Astrocyte of the cerebellum (primary cell): ENCODE data around the gene MYCN.

Experiments
- DNase-seq: peaks from one replicate; pipeline ENCODE4 v3.0.0-alpha.2; 2011; ENCODE audit warnings: low read depth
- H3K4me3 ChIP-seq: 2 replicates; pipeline ENCODE4 v1.5.1; 2011; ENCODE audit warnings: mild to moderate bottlenecking, low read depth, low read length, moderate library complexity
- in situ Hi-C: cut with HindIII; loops from 2 replicates; pipeline ENCODE4 v1.10.0; 2017; ENCODE audit warnings: low sequenced_read_pairs
- TF ChIP-seq, protein P1 (sequence below): IDR thresholded peaks from 2 replicates; pipeline ENCODE4 v1.5.1; 2012; ENCODE audit warnings: low read length, low read depth, moderate library complexity, mild to moderate bottlenecking; ENCODE audit errors: missing control alignments

The MYCN gene

DNA sequence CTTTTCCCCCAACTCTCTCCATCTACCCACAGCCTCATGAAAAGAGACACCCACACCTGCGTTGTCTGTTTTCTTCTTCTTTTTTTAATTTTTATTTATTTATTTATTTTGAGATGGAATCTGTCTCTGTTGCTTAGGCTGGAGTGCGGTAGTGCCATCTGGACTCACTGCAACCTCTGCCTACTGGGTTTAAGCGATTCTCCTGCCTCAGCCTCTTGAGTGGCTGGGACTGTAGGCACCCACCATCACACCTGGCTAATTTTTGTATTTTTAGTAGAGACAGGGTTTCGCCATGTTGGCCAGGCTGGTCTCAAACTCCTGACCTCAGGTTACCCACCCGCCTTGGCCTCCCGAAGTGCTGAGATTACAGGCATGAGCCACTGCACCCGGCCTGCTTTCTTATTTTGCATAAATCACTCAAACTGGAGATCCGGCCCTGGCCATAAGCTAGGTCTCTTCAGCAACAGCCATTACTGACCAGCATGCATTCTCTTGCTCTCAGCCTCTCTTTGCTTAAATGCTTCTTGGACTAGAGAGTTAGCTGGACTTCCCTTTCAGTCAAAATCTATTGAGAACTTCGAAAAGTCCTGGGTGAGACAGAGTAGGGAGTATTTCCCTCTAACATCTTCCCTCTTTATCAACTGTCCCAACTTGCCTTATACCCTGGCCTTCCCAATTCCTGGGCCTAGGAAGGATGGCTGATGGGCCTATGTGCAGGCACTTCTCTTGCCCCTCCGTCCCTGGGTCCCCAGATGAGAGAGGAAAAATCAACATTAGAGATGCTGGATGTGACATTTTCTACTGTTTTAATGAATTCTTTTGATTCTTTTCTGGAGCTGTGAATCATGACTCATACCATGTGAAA, 27.3 kb downstream of the MYCN start:
- no peak for DNase-seq
- TF ChIP-seq, protein P1, sequence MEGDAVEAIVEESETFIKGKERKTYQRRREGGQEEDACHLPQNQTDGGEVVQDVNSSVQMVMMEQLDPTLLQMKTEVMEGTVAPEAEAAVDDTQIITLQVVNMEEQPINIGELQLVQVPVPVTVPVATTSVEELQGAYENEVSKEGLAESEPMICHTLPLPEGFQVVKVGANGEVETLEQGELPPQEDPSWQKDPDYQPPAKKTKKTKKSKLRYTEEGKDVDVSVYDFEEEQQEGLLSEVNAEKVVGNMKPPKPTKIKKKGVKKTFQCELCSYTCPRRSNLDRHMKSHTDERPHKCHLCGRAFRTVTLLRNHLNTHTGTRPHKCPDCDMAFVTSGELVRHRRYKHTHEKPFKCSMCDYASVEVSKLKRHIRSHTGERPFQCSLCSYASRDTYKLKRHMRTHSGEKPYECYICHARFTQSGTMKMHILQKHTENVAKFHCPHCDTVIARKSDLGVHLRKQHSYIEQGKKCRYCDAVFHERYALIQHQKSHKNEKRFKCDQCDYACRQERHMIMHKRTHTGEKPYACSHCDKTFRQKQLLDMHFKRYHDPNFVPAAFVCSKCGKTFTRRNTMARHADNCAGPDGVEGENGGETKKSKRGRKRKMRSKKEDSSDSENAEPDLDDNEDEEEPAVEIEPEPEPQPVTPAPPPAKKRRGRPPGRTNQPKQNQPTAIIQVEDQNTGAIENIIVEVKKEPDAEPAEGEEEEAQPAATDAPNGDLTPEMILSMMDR = no peak
- in situ Hi-C loops = no loop called here
- no peak overlapping the region for H3K4me3 ChIP-seq

DNA sequence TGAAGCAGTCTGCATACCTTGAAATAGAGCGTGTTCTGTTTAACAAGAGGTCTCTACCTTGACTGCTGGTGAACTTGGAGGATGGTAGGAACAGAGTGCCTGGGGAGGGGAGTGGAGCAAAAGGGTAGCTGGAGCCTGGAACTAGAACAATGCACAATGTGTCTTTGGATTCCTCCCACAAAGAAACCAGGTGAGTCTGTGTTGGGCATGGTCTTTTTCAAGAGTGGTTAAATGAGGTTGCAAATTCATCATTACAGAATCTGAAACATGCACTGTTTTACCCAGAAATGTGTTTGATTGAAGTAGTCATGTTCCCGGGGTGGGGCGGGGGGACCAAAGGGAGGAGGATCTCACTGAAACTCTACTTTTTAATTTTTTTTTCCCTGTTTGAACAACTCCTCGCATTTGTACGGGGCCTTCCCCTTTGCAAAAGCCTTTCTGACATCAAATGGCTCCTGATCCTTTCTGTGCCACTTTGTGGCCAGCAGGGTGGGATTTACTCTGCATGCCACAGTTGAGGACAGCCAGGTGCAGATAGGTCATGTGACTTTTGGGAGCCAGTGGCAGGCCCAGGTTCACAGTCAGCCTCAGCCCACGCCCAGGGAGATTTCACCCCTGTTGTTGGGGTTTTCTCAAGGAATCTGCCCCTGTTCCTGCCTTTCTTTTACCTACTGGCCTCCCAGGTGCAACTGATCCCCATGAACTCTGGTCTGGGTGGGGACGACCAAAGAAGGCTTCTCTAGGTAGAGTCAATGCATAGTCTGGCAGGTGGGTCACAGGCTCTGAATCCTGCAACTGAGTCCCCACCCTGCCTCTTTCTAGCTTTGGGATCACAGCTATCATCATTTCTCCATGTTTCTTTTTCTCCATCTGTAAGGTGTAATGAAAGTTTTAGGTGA, 28.2 kb downstream of the MYCN start:
- no peak overlapping the region for H3K4me3 ChIP-seq
- DNase-seq = no peak
- TF ChIP-seq, protein P1 = no peak
- in situ Hi-C loops = no loop called here

DNA sequence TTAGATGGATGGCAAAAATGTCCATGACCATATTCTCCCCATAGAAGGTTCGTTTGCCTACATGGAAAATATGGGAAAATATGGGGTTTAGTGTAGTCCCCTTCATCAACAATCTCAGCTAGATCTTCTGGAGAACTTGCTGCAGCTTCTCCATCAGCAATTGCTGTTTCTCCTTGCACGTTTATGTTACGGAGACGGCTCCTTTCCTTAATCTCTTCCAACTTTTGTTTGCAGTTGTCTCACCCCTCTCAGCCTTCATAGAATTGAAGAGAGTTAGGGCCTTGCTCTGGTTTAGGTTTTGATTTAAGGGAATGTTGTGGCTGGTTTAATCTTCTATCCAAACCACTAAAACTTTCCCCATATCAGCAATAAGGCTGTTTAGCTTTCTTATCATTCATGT, 28.9 kb downstream of the MYCN start:
- no peak for DNase-seq
- in situ Hi-C loops = no loop called here
- TF ChIP-seq, protein P1 = no peak
- H3K4me3 ChIP-seq = no peak overlapping the region

DNA sequence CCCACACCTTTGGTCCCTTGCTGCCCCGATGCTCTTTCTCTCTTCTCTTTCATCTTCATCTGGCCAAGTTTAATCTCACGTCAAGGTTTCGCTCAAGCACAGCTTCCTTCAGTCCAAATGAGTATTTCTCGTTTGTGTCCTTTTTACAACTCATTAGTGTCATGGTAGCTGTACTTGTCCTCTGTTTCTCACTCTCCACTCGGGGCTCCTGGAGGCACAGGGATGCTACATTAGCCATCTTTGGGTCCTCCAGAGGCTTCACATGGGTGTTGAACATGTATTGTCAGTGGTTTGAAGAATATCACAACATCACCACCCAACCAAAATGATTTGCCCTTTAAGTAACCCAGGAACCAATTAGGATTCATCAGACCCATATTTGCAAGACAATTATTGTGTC, 30.4 kb downstream of the MYCN start:
- TF ChIP-seq, protein P1 = no peak
- in situ Hi-C loops = no loop called here
- DNase-seq = no peak
- H3K4me3 ChIP-seq = no peak overlapping the region

DNA sequence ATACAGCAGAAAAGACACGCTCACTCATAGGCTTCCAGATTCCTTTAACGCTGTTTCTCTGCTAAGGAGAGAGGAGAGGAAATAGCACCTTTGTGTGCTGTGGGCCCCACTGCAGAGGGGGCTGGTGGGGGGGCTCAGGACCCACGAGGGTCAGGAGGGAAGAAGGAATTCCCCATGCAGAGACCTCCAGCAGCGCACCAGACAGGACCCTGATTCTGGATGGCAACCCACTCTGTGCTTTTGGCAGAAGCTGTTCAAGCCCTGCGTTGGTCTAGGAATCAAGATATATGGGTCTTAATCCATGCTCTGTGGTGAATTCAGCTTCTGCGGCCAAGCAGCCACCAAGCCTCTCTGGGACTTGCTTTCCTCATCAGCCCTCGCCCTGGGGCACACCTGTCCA, 31.0 kb downstream of the MYCN start:
- TF ChIP-seq, protein P1 = no peak
- no peak overlapping the region for H3K4me3 ChIP-seq
- in situ Hi-C loops = no loop called here

DNA sequence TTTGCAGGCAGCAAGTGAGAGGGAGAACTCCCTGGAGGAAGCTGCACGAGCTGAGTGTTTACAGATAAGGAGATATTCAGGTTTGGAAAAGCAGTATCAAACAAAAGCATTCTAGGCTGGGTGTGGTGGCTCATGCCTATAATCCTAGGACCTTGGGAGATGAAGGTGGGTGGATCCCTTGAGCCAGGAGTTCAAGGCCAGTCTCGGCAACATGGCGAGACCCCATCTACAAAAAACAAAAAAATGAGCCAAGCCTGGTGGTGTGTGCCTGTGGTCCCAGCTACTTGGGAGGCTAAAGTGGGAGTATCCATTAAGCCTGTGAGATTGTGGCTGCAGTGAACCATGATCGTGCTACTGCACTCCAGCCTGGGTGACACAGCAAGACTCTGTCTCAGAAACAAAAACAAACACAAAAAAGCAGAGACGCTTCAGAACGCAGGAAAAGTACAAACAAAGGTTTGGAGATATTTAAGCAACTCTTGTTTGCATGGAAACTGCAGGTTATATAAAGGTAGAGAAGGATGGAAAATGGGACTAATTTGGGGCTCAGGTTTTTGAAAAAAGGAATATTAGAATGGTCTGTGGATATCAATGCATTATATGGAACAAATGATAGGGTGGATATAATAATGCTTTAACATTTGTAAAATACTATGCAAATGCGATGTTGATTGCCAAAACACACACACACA, 31.6 kb downstream of the MYCN start:
- no peak for DNase-seq
- H3K4me3 ChIP-seq = no peak overlapping the region
- in situ Hi-C loops = no loop called here
- TF ChIP-seq, protein P1 = no peak

More for the DNA sequence above, 31.0 kb downstream of the MYCN start:
- DNase-seq = no peak
